Endothelial cell of umbilical vein (primary cell): Measurements from ENCODE around the gene ZNF446. TPM values are rescaled to one million over a fixed set of nuclear protein-coding genes. Genes with fewer than 3 reads are reported as not detected.

Experiments used
- BruUV-seq: library from RNA; stranded (reverse); fragments of 400-500 nt; replicated peaks from 2 replicates; lab custom pipeline; 2021; lab: Mats Ljungman, UMichigan
- CTCF ChIA-PET: fragments of 300-600, 350-600 bp; sonication (Branson Sonifier 250); formaldehyde crosslinking; loops from one replicate; lab custom pipeline; 2021; ENCODE audit warnings: antibody characterized with exemption, inconsistent platforms; lab: Charles Lee
- POLR2A ChIA-PET: fragments of 300-600, 350-600 bp; sonication (Branson Sonifier 250); formaldehyde crosslinking; loops from one replicate; lab custom pipeline; 2021; ENCODE audit warnings: antibody characterized with exemption, inconsistent platforms; lab: Charles Lee
- DNase-seq: peaks from one replicate; pipeline ENCODE4 v3.0.0-alpha.2; 2011; ENCODE audit warnings: low read depth, low spot score
- FAIRE-seq: peaks from 2 replicates; lab custom pipeline; 2011; peaks lifted over from hg19 to GRCh38; lab: Jason Lieb, UNC
- H2AFZ ChIP-seq: 2 replicates; pipeline ENCODE4 v1.6.0; 2012; ENCODE audit warnings: low read depth, low read length, control low read depth, inconsistent platforms
- H3K27ac ChIP-seq: 2 replicates; pipeline ENCODE4 v1.5.1; 2011; ENCODE audit warnings: low read depth, mild to moderate bottlenecking, control low read depth, low read length, moderate library complexity; ENCODE audit not compliant: insufficient read depth
- H3K27me3 ChIP-seq, 2 experiments: 2 replicates each; pipeline versions ENCODE4 v1.6.0 to v1.6.1; 2011; ENCODE audit warnings: low read length in 2 of 2, mixed read lengths in 1 of 2; ENCODE audit not compliant: control insufficient read depth in 2 of 2, insufficient read depth in 2 of 2
- H3K36me3 ChIP-seq, 2 experiments: 2 replicates in 1 of 2; 3 replicates in 1 of 2; pipeline ENCODE4 v1.5.1; 2011; ENCODE audit warnings: low read length in 2 of 2, mild to moderate bottlenecking in 1 of 2, moderate library complexity in 1 of 2; ENCODE audit not compliant: control insufficient read depth in 2 of 2, insufficient read depth in 2 of 2; ENCODE audit errors: extremely low read depth in 1 of 2
- H3K4me1 ChIP-seq: 3 replicates; pipeline ENCODE4 v1.5.1; 2011; ENCODE audit warnings: mild to moderate bottlenecking, low read length; ENCODE audit not compliant: control insufficient read depth, insufficient read depth; ENCODE audit errors: extremely low read depth
- H3K4me2 ChIP-seq: 2 replicates; pipeline ENCODE4 v1.6.1; 2011; ENCODE audit warnings: low read length, control low read depth, mixed read lengths; ENCODE audit not compliant: insufficient read depth
- H3K4me3 ChIP-seq, 3 experiments: fragments of 200-600 bp in 1 of 3; sonication (generic), shearing (Covaris generic) in 1 of 3; replicated peaks in 1 of 3; 2 replicates each; pipeline ENCODE4 v1.5.1; 2011 to 2016; ENCODE audit warnings: control low read depth in 3 of 3, low read length in 3 of 3, mild to moderate bottlenecking in 2 of 3, inconsistent platforms in 1 of 3, low read depth in 1 of 3, moderate library complexity in 1 of 3; ENCODE audit not compliant: insufficient read depth in 1 of 3
- H3K79me2 ChIP-seq: 2 replicates; pipeline ENCODE4 v1.6.0; 2012; ENCODE audit warnings: low read length, inconsistent platforms; ENCODE audit not compliant: control insufficient read depth, insufficient read depth
- H3K9ac ChIP-seq: replicated peaks from 2 replicates; pipeline ENCODE3; 2011; ENCODE audit warnings: low read length, control low read depth; ENCODE audit not compliant: insufficient read depth; ENCODE audit errors: extremely low read depth
- H3K9me1 ChIP-seq: replicated peaks from 3 replicates; pipeline ENCODE4 v1.6.0; 2011; ENCODE audit warnings: mild to moderate bottlenecking, low read length; ENCODE audit not compliant: control insufficient read depth, insufficient read depth; ENCODE audit errors: extremely low read depth
- H3K9me3 ChIP-seq: replicated peaks from 2 replicates; pipeline ENCODE4 v1.5.1; 2012; ENCODE audit warnings: low read length, inconsistent platforms; ENCODE audit not compliant: control insufficient read depth, insufficient read depth
- H4K20me1 ChIP-seq: replicated peaks from 2 replicates; pipeline ENCODE3; 2011; ENCODE audit warnings: mild to moderate bottlenecking, low read length; ENCODE audit not compliant: control insufficient read depth, insufficient read depth; ENCODE audit errors: extremely low read depth
- EZH2 ChIP-seq: IDR thresholded peaks from 2 replicates; pipeline ENCODE4 v1.6.1; 2012; ENCODE audit warnings: borderline replicate concordance, low read depth, mild to moderate bottlenecking, moderate library complexity, low read length, inconsistent platforms; ENCODE audit not compliant: severe bottlenecking
- FOS ChIP-seq: IDR thresholded peaks from 2 replicates; pipeline ENCODE4 v1.6.1; 2011; ENCODE audit warnings: mild to moderate bottlenecking, low read length, moderate library complexity, borderline replicate concordance; ENCODE audit not compliant: insufficient read depth
- GATA2 ChIP-seq: IDR thresholded peaks from 2 replicates; pipeline ENCODE4 v1.7.0; 2011; ENCODE audit warnings: low read depth, mild to moderate bottlenecking, moderate library complexity, mixed read lengths, low read length; ENCODE audit not compliant: insufficient read length, insufficient read depth
- MYC ChIP-seq: IDR thresholded peaks from one replicate; pipeline ENCODE4 v1.6.1; 2011; ENCODE audit warnings: mild to moderate bottlenecking, low read depth, low read length
- POLR2A ChIP-seq: IDR thresholded peaks from 2 replicates; pipeline ENCODE4 v1.6.1; 2012; ENCODE audit warnings: low read depth, mild to moderate bottlenecking, control low read depth, low read length
- dilution Hi-C: fragments of 300-500 bp; cut with MboI; formaldehyde crosslinking; loops from one replicate; pipeline ENCODE4 v1.15.0; 2019; ENCODE audit warnings: low sequenced_read_pairs; ENCODE audit not compliant: extremely low pct_ligation_motif_present
- intact Hi-C: fragments of 100-400 bp; cut with micrococcal nuclease; formaldehyde crosslinking; loops from one replicate; pipeline ENCODE4 v1.10.0; 2022
- polyA plus RNA-seq, 4 experiments: library from polyadenylated mRNA; depleted of rRNA in 3 of 4; stranded (reverse) in 3 of 4; unstranded in 1 of 4; fragments of >200 nt; gene quantifications; 2 replicates each; pipeline versions ENCODE4 v1.2.1 to v1.2.3, GENCODE V29; 2011 to 2012; ENCODE audit warnings: missing spikeins in 1 of 4
- total RNA-seq: library from RNA; stranded (reverse); gene quantifications from 2 replicates; pipeline ENCODE4 v1.2.3, GENCODE V29; 2021
- TF ChIP-seq, protein P1 (sequence below): IDR thresholded peaks from 2 replicates; pipeline ENCODE4 v1.6.1; 2011; ENCODE audit not compliant: insufficient read depth, insufficient read length

Gene ZNF446
- total and polyA plus RNA-seq, 2 donors (not counting 3 experiments of a cell fraction or from before 2014, with no cell fraction given), result 7.0 to 8.3 TPM

DNA sequence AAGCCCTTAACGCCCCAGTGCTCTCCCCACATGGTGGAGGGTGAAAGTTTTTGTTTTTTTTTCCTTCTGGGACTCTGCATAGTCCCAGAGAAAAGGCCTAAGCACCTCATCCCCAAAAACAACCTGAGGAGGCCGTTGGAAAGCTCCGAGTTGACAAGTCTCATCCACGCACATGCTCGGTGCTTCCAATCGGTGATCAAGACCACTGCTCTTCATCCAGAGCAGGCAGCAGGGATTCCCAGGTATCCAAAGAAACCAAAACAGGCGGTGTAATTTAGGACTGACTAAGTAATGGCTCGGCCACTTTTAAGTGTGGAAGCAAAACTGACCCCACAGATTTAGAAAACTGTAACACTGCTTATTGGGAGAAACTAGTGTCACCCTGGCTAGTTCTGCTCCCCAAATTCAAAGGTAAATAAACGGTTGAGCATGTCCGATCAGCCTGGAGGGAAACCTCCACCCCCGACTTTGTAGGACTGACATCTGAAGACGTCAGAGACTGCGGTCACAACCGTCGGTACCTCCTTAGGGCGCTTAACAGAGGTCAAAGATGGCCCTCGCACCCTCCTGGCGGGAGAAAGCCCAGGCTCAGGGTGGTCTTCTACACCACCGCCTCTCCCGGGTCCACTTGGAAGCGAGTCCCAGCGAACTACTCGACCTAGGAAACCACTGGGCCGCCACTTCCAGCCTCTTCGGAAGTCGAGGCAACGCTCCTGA, 997 bp upstream of the ZNF446 start:
- FAIRE-seq, result no peak
- H3K9me1 ChIP-seq, result no peaks in the 10 kb centered on the region
- no peaks in the 10 kb centered on the region for H3K9me3 ChIP-seq
- dilution Hi-C loops, result no loop called here
- H2AFZ ChIP-seq, result peak overlapping the region; percentile 89
- H3K4me3 ChIP-seq, result peak overlapping the region; percentile 49 to 70 (median 56)
- intact Hi-C loops, result loop anchor here (1.0 kb wide), 1 partner anchor 8 kb away; the partner anchor contains the start of gene ZNF324
- POLR2A ChIA-PET, result interaction anchor here (0.5 kb wide), 1 partner anchor 14 kb away, joined by 4 read pairs; no protein-coding TSS in a partner anchor
- DNase-seq, result no peak
- peak overlapping the region; percentile 73 for H3K27ac ChIP-seq
- no peaks in the 10 kb centered on the region for H3K27me3 ChIP-seq
- H3K36me3 ChIP-seq, result peaks cover 0 to 13% of the 10 kb centered on the region in 2 experiments
- TSS peak; percentile 28 for BruUV-seq
- CTCF ChIA-PET, result interaction anchor here (1.3 to 1.7 kb wide), 2 partner anchors 44 to 59 kb away, joined by 3 to 7 read pairs; partner anchors contain the start of gene ZBTB45
- TF ChIP-seq POLR2A, result no peak
- no peak for TF ChIP-seq EZH2
- no peak for TF ChIP-seq GATA2
- no peak for TF ChIP-seq FOS
- no peak for TF ChIP-seq MYC
- TF ChIP-seq, protein P1, sequence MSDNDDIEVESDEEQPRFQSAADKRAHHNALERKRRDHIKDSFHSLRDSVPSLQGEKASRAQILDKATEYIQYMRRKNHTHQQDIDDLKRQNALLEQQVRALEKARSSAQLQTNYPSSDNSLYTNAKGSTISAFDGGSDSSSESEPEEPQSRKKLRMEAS, result no peak
- no peaks in the 10 kb centered on the region for H4K20me1 ChIP-seq
- H3K4me2 ChIP-seq, result peak overlapping the region; percentile 74
- H3K4me1 ChIP-seq, result peaks cover 9% of the 10 kb centered on the region
- H3K79me2 ChIP-seq, result no peaks in the 10 kb centered on the region
- H3K9ac ChIP-seq, result peak overlapping the region; percentile 47
